Measurements from ENCODE around the gene ARHGAP1. TPM values are rescaled to one million over a fixed set of nuclear protein-coding genes. Genes with fewer than 3 reads are reported as not detected.

The ARHGAP1 gene
- total RNA-seq, 1 donor from 2014 or later = 58.2 TPM

- H3K36me3 Mint-ChIP-seq = no peaks in the 10 kb centered on the region
- no peaks in the 10 kb centered on the region for H3K27me3 Mint-ChIP-seq
- DNase-seq (ENCODE audit: extremely low spot score, unreplicated experiment) = no peak
- H3K9me3 Mint-ChIP-seq = no peaks in the 10 kb centered on the region
- H3K4me3 Mint-ChIP-seq = no peak overlapping the region
- no peak overlapping the region for H3K27ac Mint-ChIP-seq
- peaks cover 5% of the 10 kb centered on the region for H3K4me1 Mint-ChIP-seq (ENCODE audit: unreplicated experiment)
- TF ChIP-seq CTCF (conservative IDR thresholded peaks at IDR 0.05) = no peak
These were observed 67.9 kb downstream of the ARHGAP1 start for GRCh38 chr11:46632502-46632901.

- no peak overlapping the region for H3K27ac Mint-ChIP-seq
- no peaks in the 10 kb centered on the region for H3K27me3 Mint-ChIP-seq
- peaks cover 5% of the 10 kb centered on the region for H3K4me1 Mint-ChIP-seq (ENCODE audit: unreplicated experiment)
- DNase-seq (ENCODE audit: extremely low spot score, unreplicated experiment) = no peak
- peaks cover 1% of the 10 kb centered on the region for H3K36me3 Mint-ChIP-seq
- no peak overlapping the region for H3K4me3 Mint-ChIP-seq
- H3K9me3 Mint-ChIP-seq = no peaks in the 10 kb centered on the region
- no peak for TF ChIP-seq CTCF (conservative IDR thresholded peaks at IDR 0.05)
These were observed 68.7 kb downstream of the ARHGAP1 start for GRCh38 chr11:46631676-46632075.

DNA sequence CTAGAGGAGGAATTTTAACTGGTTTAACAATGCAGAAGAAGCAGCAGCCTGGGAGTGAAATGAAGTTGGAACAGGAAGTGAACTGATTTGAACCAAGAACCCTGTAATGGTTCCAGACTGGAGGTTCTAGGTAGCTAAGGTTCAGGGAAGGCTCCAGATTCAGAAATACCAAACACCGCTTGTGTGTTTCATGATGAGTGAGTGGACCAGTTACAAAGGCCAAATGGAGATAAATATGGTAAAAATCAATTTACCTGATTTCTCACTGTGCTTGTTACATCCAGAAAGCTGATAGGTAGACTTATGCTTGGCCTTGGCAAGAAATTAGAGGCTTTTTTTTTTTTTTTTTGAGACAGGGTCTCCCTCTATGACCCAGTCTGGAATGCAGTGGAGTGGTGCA, 70.2 kb downstream of the ARHGAP1 start:
- H3K4me3 Mint-ChIP-seq = no peak overlapping the region
- DNase-seq (ENCODE audit: extremely low spot score, unreplicated experiment) = no peak
- H3K36me3 Mint-ChIP-seq = peaks cover 11% of the 10 kb centered on the region
- TF ChIP-seq CTCF (conservative IDR thresholded peaks at IDR 0.05) = no peak
- no peaks in the 10 kb centered on the region for H3K27me3 Mint-ChIP-seq
- H3K4me1 Mint-ChIP-seq (ENCODE audit: unreplicated experiment) = peaks cover 5% of the 10 kb centered on the region
- no peaks in the 10 kb centered on the region for H3K9me3 Mint-ChIP-seq
- H3K27ac Mint-ChIP-seq = no peak overlapping the region

GRCh38 chr11:46628961-46629360, 71.5 kb downstream of the ARHGAP1 start:
- H3K9me3 Mint-ChIP-seq = no peaks in the 10 kb centered on the region
- no peak for DNase-seq (ENCODE audit: extremely low spot score, unreplicated experiment)
- H3K36me3 Mint-ChIP-seq = peaks cover 17% of the 10 kb centered on the region
- H3K4me1 Mint-ChIP-seq (ENCODE audit: unreplicated experiment) = peaks cover 5% of the 10 kb centered on the region
- H3K27me3 Mint-ChIP-seq = no peaks in the 10 kb centered on the region
- TF ChIP-seq CTCF (conservative IDR thresholded peaks at IDR 0.05) = no peak
- no peak overlapping the region for H3K4me3 Mint-ChIP-seq
- no peak overlapping the region for H3K27ac Mint-ChIP-seq

Other genes with a start within 250 kb of the ARHGAP1 start
- 34.5 and 38.8 TPM in 2 replicates for gene AMBRA1, start 106.6 kb downstream of the ARHGAP1 start, total RNA-seq (ENCODE audit: low replicate concordance)
- 8.5 and 8.7 TPM in 2 replicates for gene HARBI1, start 83.4 kb downstream of the ARHGAP1 start, total RNA-seq (ENCODE audit: low replicate concordance)
- 67.3 and 67.7 TPM in 2 replicates for gene ATG13, start 83.1 kb downstream of the ARHGAP1 start, total RNA-seq (ENCODE audit: low replicate concordance)
- 14.9 and 16.1 TPM in 2 replicates for gene ZNF408, start 412 bp upstream of the ARHGAP1 start, total RNA-seq (ENCODE audit: low replicate concordance)
- gene F2, start 18.6 kb upstream of the ARHGAP1 start, total RNA-seq (ENCODE audit: low replicate concordance) = 9.5 and 12.1 TPM in 2 replicates
- gene CKAP5, start 145.7 kb upstream of the ARHGAP1 start, total RNA-seq (ENCODE audit: low replicate concordance) = 106 and 169 TPM in 2 replicates
- 12.8 and 46.9 TPM in 2 replicates for gene LRP4, start 217.9 kb upstream of the ARHGAP1 start, total RNA-seq (ENCODE audit: low replicate concordance)
- 34.0 and 44.4 TPM in 2 replicates for gene CSTPP1, start 236.1 kb upstream of the ARHGAP1 start, total RNA-seq (ENCODE audit: low replicate concordance)